GM23338 (cell line): ENCODE results near the gene CMSS1. TPM values are rescaled to one million over a fixed set of nuclear protein-coding genes. Genes with fewer than 3 reads are reported as not detected.

Experiments used
- ATAC-seq: fragments of 200-7000 bp; cut with Tn5 transposase; 3 replicates; pipeline ENCODE4 v1.9.1; 2020
- DNase-seq: peaks from one replicate; pipeline ENCODE4 v3.0.0-alpha.2; 2015; ENCODE audit warnings: low spot score
- H2AFZ ChIP-seq: fragments of 200-600 bp; sonication (generic); 2 replicates; pipeline ENCODE4 v1.8.0; 2016; ENCODE audit warnings: antibody characterized with exemption, mild to moderate bottlenecking, moderate library complexity
- H3F3A ChIP-seq: fragments of 200-600 bp; sonication (generic); replicated peaks from 2 replicates; pipeline ENCODE4 v1.8.0; 2017; ENCODE audit warnings: antibody characterized with exemption, mixed run types, low read depth
- H3K27ac ChIP-seq: fragments of 200-600 bp; sonication (generic); 2 replicates; pipeline ENCODE4 v1.6.1; 2016; ENCODE audit warnings: low read depth
- H3K27me3 ChIP-seq: fragments of 200-600 bp; sonication (generic); 2 replicates; pipeline ENCODE4 v1.8.0; 2016; ENCODE audit warnings: mild to moderate bottlenecking, mixed run types, moderate library complexity; ENCODE audit not compliant: insufficient read depth
- H3K36me3 ChIP-seq: fragments of 200-600 bp; sonication (generic); 2 replicates; pipeline ENCODE4 v1.8.0; 2016; ENCODE audit warnings: mild to moderate bottlenecking; ENCODE audit not compliant: insufficient read depth
- H3K4me1 ChIP-seq: fragments of 200-600 bp; sonication (generic); 2 replicates; pipeline ENCODE4 v1.8.0; 2016; ENCODE audit warnings: mild to moderate bottlenecking, moderate library complexity; ENCODE audit not compliant: insufficient read depth
- H3K4me2 ChIP-seq: fragments of 200-600 bp; sonication (generic); 2 replicates; pipeline ENCODE4 v1.7.1; 2017; ENCODE audit warnings: mixed run types
- H3K4me3 ChIP-seq: fragments of 200-600 bp; sonication (generic); 2 replicates; pipeline ENCODE4 v1.6.1; 2016; ENCODE audit warnings: mixed run types
- H3K79me2 ChIP-seq: fragments of 200-600 bp; sonication (generic); replicated peaks from 2 replicates; pipeline ENCODE4 v1.8.0; 2017; ENCODE audit warnings: mild to moderate bottlenecking; ENCODE audit not compliant: insufficient read depth
- H3K9me2 ChIP-seq: fragments of 200-600 bp; sonication (generic); 2 replicates; pipeline ENCODE4 v1.8.0; 2017; ENCODE audit not compliant: insufficient read depth
- H4K20me1 ChIP-seq: fragments of 200-600 bp; sonication (generic); replicated peaks from 2 replicates; pipeline ENCODE4 v1.8.0; 2017; ENCODE audit warnings: mild to moderate bottlenecking; ENCODE audit not compliant: insufficient read depth
- H3K27ac Mint-ChIP-seq: 2 replicates; pipeline ENCODE4 v1.8.0; 2020; ENCODE audit warnings: inconsistent platforms, mild to moderate bottlenecking, moderate library complexity, mixed read lengths
- H3K27me3 Mint-ChIP-seq: 3 replicates; pipeline ENCODE4 v1.8.0; 2022; ENCODE audit warnings: low read depth, mild to moderate bottlenecking, moderate library complexity, mixed read lengths, inconsistent platforms; ENCODE audit not compliant: insufficient read depth, poor library complexity
- H3K36me3 Mint-ChIP-seq: 3 replicates; pipeline ENCODE4 v1.8.0; 2021; ENCODE audit warnings: low read depth, mild to moderate bottlenecking, inconsistent platforms, moderate library complexity, mixed read lengths
- H3K4me1 Mint-ChIP-seq: 3 replicates; pipeline ENCODE4 v1.8.0; 2020; ENCODE audit warnings: mild to moderate bottlenecking, inconsistent platforms, mixed read lengths
- H3K4me3 Mint-ChIP-seq: 3 replicates; pipeline ENCODE4 v1.8.0; 2021; ENCODE audit warnings: moderate library complexity, mild to moderate bottlenecking, inconsistent platforms, mixed read lengths
- H3K9me3 Mint-ChIP-seq: 3 replicates; pipeline ENCODE4 v1.8.0; 2020; ENCODE audit warnings: moderate library complexity, mild to moderate bottlenecking, inconsistent platforms, mixed read lengths
- CREB1 ChIP-seq: fragments of 250-450 bp; sonication (Bioruptor Pico); IDR thresholded peaks from 2 replicates; pipeline ENCODE4 v1.5.0; 2020; ENCODE audit warnings: low read depth, mild to moderate bottlenecking, moderate library complexity
- EZH2 ChIP-seq: fragments of 200-600 bp; sonication (generic); IDR thresholded peaks from one replicate; pipeline ENCODE4 v1.8.0; 2017; ENCODE audit warnings: antibody characterized with exemption, mild to moderate bottlenecking, low read depth; ENCODE audit not compliant: unreplicated experiment
- EZH2phosphoT487 ChIP-seq: fragments of 200-600 bp; sonication (generic); IDR thresholded peaks from one replicate; pipeline ENCODE4 v1.8.1; 2018; ENCODE audit warnings: antibody characterized with exemption; ENCODE audit not compliant: unreplicated experiment
- NANOG ChIP-seq: IDR thresholded peaks from 2 replicates; pipeline ENCODE4 v1.6.1; 2016; ENCODE audit warnings: antibody characterized with exemption, borderline replicate concordance
- POLR2AphosphoS5 ChIP-seq: IDR thresholded peaks from 2 replicates; pipeline ENCODE4 v1.6.1; 2016; ENCODE audit warnings: antibody characterized with exemption, low read depth
- STAT1 ChIP-seq: IDR thresholded peaks from one replicate; pipeline ENCODE4 v1.6.1; 2016; ENCODE audit warnings: antibody characterized with exemption; ENCODE audit not compliant: unreplicated experiment
- ZNF114 ChIP-seq: fragments of 250-450 bp; sonication (Bioruptor Pico); IDR thresholded peaks from 2 replicates; pipeline ENCODE4 v1.5.0; 2020; ENCODE audit warnings: mild to moderate bottlenecking, moderate library complexity
- ZNF331 ChIP-seq: fragments of 250-450 bp; sonication (Bioruptor Pico); IDR thresholded peaks from 2 replicates; pipeline ENCODE4 v1.5.0; 2020; ENCODE audit warnings: low read depth, mild to moderate bottlenecking, moderate library complexity
- polyA plus RNA-seq: library from polyadenylated mRNA; unstranded; fragments of >200 nt; fragmentation: Nextera tagmentation; extraction: Ambion mirVana; gene quantifications from 2 replicates; pipeline ENCODE4 v1.2.1, GENCODE V29; 2016
- total RNA-seq: library from RNA; depleted of rRNA; stranded (reverse); fragments of >200 nt; shearing (Covaris generic); gene quantifications from 2 replicates; pipeline ENCODE4 v1.2.3, GENCODE V29; 2014
- TF ChIP-seq, protein P1 (sequence below): IDR thresholded peaks from 2 replicates; pipeline ENCODE4 v1.6.1; 2016; ENCODE audit warnings: antibody characterized with exemption
- TF ChIP-seq, protein P2 (sequence below): IDR thresholded peaks from one replicate; pipeline ENCODE4 v1.6.1; 2018; ENCODE audit warnings: antibody characterized with exemption; ENCODE audit not compliant: unreplicated experiment

The CMSS1 gene
- total and polyA plus RNA-seq, 2 experiments from 2014 or later = 39.4 to 187 TPM

DNA sequence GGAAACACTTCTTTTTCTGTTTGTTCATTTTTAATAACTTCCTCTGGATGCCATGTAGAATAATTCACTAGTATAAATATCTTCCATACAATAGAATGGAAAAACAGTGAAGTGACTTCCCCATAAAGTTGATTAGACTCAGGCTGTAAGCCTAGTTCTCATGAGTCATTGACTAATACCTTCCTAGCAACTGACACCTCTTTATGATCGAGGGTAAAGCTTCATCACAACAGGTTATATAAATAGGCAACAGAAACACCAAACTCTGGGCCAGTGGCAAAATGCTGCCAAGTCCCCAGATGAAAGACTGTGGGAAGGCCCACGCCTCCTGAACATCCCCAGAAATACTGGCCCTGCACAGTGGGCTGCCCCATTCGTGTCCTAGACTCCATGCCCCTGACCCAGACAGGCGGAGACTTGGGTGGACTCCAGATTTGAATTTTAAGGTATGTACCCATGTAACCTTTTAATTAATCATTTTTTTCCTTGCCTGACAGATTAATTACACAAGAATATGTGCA lies 371.8 kb downstream of the CMSS1 start:
- Histone ChIP-seq H3K27ac (no peak overlapping the region), H3K27me3 (no peaks in the 10 kb centered on the region), H4K20me1 (no peaks in the 10 kb centered on the region), H2AFZ (peak overlapping the region; percentile 38; the same call in 1 of the 2 replicates), H3K9me2 (peaks cover 8% of the 10 kb centered on the region), H3K36me3 (no peaks in the 10 kb centered on the region), H3K4me2 (no peak overlapping the region), H3K4me1 (no peaks in the 10 kb centered on the region), H3K4me3 (no peak overlapping the region), H3F3A (no peaks in the 10 kb centered on the region), H3K79me2 (no peaks in the 10 kb centered on the region)
- Mint-ChIP-seq H3K4me1 (peaks cover 5% of the 10 kb centered on the region), H3K9me3 (no peaks in the 10 kb centered on the region), H3K27me3 (peaks cover 3% of the 10 kb centered on the region), H3K27ac (no peak overlapping the region), H3K36me3 (no peaks in the 10 kb centered on the region), H3K4me3 (no peak overlapping the region)
- no peak for DNase-seq
- TF ChIP-seq, protein P1, sequence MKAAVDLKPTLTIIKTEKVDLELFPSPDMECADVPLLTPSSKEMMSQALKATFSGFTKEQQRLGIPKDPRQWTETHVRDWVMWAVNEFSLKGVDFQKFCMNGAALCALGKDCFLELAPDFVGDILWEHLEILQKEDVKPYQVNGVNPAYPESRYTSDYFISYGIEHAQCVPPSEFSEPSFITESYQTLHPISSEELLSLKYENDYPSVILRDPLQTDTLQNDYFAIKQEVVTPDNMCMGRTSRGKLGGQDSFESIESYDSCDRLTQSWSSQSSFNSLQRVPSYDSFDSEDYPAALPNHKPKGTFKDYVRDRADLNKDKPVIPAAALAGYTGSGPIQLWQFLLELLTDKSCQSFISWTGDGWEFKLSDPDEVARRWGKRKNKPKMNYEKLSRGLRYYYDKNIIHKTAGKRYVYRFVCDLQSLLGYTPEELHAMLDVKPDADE = no peak
- no peak for TF ChIP-seq EZH2phosphoT487
- TF ChIP-seq NANOG = no peak
- TF ChIP-seq EZH2 = no peak
- no peak for TF ChIP-seq CREB1 (CRISPR knock-in tag)
- no peak for TF ChIP-seq POLR2AphosphoS5
- no peak for TF ChIP-seq STAT1
- ATAC-seq = no peak

DNA sequence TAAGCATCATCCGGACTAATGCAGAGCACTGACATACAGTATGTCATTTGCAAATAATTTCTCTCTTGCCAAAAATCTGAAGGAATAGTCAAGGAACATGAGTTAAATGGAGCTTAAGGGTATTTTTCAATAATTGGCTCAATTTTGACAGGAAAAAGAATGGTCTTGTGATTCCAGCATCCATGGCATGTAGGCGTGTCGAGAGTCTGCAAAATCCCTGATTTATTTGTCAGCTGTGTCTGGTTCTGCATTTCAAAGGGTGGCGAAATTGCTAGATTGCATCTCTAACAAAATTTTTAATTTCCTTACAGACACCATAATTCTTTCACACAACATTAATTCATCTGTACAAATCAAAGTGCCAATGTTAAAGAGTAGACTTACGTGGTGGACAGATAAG lies 377.7 kb downstream of the CMSS1 start:
- no peak for DNase-seq
- TF ChIP-seq EZH2phosphoT487 = no peak
- no peak for TF ChIP-seq ZNF331 (CRISPR knock-in tag)
- TF ChIP-seq, protein P1 = no peak
- TF ChIP-seq, protein P2, sequence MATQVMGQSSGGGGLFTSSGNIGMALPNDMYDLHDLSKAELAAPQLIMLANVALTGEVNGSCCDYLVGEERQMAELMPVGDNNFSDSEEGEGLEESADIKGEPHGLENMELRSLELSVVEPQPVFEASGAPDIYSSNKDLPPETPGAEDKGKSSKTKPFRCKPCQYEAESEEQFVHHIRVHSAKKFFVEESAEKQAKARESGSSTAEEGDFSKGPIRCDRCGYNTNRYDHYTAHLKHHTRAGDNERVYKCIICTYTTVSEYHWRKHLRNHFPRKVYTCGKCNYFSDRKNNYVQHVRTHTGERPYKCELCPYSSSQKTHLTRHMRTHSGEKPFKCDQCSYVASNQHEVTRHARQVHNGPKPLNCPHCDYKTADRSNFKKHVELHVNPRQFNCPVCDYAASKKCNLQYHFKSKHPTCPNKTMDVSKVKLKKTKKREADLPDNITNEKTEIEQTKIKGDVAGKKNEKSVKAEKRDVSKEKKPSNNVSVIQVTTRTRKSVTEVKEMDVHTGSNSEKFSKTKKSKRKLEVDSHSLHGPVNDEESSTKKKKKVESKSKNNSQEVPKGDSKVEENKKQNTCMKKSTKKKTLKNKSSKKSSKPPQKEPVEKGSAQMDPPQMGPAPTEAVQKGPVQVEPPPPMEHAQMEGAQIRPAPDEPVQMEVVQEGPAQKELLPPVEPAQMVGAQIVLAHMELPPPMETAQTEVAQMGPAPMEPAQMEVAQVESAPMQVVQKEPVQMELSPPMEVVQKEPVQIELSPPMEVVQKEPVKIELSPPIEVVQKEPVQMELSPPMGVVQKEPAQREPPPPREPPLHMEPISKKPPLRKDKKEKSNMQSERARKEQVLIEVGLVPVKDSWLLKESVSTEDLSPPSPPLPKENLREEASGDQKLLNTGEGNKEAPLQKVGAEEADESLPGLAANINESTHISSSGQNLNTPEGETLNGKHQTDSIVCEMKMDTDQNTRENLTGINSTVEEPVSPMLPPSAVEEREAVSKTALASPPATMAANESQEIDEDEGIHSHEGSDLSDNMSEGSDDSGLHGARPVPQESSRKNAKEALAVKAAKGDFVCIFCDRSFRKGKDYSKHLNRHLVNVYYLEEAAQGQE = no peak
- no peak for TF ChIP-seq POLR2AphosphoS5
- TF ChIP-seq NANOG = no peak
- TF ChIP-seq STAT1 = no peak
- TF ChIP-seq ZNF114 = no peak

More for the DNA sequence above, 377.7 kb downstream of the CMSS1 start:
- no peaks in the 10 kb centered on the region for H3K27me3 ChIP-seq
- H3K27me3 Mint-ChIP-seq = peaks cover 8% of the 10 kb centered on the region
- H3K9me2 ChIP-seq = no peaks in the 10 kb centered on the region; the same call in 1 of the 2 replicates
- no peak overlapping the region for H3K27ac Mint-ChIP-seq
- H3K79me2 ChIP-seq = no peaks in the 10 kb centered on the region
- no peak for ATAC-seq
- no peak overlapping the region for H3K4me3 ChIP-seq
- no peak overlapping the region for H3K4me3 Mint-ChIP-seq
- no peak overlapping the region for H2AFZ ChIP-seq
- no peak overlapping the region for H3K4me2 ChIP-seq
- peaks cover 3% of the 10 kb centered on the region; the same call in 1 of the 3 replicates for H3K9me3 Mint-ChIP-seq
- no peaks in the 10 kb centered on the region for H3K4me1 Mint-ChIP-seq
- no peak overlapping the region for H3K27ac ChIP-seq
- H3K36me3 ChIP-seq = no peaks in the 10 kb centered on the region
- H3F3A ChIP-seq = no peaks in the 10 kb centered on the region
- H3K4me1 ChIP-seq = no peaks in the 10 kb centered on the region
- no peaks in the 10 kb centered on the region for H4K20me1 ChIP-seq
- peaks cover 3% of the 10 kb centered on the region; the same call in 1 of the 3 replicates for H3K36me3 Mint-ChIP-seq
